LNCAP (cell line): ENCODE results near the gene CACNA1C.

Experiments used
- TF ChIP-seq, protein P1 (sequence below): fragments of 450-650 bp; IDR thresholded peaks from 2 replicates; pipeline ENCODE4 v1.5.1; 2017; ENCODE audit warnings: mild to moderate bottlenecking

CACNA1C gene

DNA sequence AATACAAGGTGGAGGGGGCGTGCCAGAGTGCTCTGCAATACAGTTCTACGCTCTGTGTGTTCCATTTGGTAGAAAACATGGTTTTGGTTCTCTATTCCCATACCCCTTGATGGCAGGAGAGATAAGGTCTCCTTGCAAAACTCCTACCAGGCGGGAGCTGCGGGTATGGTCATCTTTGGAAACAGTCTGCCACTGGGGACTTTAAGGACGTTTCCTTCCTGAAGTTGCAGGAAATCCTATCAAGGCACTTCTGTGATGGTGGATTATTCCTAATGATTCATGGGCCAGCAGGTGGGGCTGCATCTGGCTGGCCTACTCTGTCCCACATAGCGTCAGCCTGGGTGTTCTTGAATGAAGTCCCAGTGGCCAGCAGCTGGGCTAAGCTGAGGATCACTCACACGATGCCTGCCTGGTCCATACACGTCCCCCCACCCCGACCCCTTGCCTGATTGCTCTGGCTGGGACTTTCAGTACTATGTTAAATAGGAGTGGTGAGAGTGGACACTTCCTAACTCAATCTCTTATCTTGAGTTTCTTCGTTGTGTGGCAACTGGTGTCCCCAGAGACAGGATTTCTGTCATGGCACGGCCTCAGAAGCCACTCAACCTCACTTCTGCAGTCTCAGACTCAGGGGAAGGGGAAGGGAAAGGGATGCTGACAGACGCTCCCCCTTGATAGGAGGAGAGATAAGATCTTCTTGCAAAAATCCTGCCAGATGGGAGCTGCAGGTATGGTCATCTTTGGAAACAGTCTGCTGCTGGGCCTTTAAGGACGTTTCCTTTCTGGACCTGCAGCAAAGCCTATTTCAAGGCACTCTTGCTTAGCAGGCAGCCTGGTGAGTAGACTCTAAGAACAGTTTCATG is 680.9 kb downstream of the CACNA1C start:
- TF ChIP-seq, protein P1, sequence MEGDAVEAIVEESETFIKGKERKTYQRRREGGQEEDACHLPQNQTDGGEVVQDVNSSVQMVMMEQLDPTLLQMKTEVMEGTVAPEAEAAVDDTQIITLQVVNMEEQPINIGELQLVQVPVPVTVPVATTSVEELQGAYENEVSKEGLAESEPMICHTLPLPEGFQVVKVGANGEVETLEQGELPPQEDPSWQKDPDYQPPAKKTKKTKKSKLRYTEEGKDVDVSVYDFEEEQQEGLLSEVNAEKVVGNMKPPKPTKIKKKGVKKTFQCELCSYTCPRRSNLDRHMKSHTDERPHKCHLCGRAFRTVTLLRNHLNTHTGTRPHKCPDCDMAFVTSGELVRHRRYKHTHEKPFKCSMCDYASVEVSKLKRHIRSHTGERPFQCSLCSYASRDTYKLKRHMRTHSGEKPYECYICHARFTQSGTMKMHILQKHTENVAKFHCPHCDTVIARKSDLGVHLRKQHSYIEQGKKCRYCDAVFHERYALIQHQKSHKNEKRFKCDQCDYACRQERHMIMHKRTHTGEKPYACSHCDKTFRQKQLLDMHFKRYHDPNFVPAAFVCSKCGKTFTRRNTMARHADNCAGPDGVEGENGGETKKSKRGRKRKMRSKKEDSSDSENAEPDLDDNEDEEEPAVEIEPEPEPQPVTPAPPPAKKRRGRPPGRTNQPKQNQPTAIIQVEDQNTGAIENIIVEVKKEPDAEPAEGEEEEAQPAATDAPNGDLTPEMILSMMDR: no peak

DNA sequence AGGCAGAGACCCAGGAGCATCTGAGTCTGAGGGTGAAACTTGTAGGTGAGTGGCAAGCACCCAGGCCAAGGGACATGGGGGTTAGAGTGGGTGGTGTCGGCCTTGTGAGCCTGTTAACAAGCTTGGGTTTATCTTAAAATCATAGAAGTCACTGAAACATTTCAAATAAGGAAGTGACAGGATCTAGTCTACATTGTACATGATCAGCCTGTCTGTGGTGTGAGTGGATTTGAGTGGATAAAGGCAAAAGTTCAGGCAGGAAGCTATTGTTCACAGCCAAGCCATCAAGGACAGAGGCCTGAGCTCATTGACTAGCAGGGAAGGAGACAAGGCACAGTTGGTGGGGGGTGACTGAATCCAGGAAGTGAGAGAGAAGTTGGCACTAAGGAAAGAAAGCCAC is 682.6 kb downstream of the CACNA1C start:
- TF ChIP-seq, protein P1: no peak

DNA sequence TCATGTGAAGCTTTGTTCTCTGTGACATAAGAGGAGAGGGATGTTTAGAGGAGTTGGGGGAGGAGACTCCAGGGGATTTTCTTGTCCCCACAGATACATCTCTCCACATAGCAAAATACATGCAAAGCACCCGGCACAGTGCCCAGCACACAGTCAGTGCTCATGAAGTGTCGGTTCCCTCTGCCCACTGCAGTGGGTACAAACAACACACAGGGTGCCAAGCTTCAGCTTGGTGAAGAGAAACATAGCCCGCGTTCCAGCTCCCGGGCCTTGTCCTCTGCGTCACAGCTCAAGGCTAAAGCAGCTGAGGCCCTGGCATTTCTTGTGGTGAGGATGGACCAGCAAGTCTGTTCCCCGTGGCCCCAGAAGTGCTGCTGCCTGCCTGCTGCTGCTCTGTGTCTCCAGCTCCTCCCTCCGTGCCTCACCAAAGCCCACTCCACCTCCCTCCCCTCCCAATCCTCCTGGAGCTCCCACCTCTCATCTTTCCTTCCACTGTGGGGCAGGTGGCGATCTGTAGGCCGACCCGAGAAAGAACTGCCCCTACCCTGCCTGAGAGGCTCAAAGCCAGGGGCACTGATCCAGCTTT is 685.0 kb downstream of the CACNA1C start:
- TF ChIP-seq, protein P1: no peak

DNA sequence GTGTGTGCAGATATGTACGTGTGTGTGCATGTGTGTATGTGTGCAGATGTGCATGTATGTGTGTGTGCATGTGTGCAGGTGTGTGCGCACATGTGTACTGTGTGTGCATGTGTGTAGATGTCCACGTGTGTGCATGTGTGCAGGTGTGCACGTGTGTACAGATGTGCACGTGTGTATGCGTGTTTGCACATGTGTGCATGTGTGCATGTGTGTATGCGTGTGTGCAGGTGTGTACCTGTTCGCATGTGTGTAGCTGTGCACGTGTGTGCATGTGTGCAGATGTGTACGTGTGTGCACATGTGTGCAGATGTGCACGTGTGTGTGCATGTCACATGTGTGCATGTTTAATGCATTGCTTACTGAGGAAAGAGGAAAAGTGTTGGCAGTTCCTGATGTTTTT is 686.3 kb downstream of the CACNA1C start:
- TF ChIP-seq, protein P1: no peak

DNA sequence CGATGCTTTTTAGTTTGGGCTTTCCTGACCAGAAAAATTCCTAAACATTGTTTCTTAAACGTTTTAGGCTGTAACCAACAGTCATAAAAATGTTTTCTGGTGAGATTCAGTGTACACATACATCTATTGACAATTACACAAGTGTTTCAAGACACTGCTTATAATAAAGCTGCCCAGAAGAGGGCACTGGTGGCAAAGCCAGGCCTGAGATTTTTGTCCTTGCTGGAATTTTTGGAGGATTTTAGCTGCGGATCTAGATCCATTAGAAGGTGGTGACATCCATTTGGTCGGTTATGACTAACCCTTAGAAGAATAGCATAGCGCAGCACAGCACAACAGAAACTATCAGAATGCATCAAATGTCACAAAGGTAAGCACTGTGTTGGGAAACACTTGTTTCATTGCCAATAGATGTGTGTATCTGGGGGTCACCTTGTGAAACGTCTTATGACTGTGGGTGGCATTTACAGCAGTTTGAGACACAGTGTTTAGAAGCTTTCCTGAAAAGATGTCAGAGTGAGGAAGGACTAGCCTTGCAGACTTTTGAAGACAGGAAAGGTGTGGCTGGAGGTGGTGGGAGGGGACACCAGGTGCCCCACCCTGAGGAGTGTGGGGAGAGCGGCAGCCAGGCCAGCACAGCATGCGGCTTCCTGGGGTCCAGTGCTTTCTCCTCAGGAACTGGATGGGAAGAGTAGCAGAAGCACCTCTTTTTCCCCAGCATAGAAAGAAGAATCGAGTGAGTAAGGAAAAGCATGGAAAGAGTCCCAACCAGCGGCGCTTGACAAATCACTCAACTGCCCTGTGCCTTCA is 687.2 kb downstream of the CACNA1C start:
- TF ChIP-seq, protein P1: peak; percentile 87

DNA sequence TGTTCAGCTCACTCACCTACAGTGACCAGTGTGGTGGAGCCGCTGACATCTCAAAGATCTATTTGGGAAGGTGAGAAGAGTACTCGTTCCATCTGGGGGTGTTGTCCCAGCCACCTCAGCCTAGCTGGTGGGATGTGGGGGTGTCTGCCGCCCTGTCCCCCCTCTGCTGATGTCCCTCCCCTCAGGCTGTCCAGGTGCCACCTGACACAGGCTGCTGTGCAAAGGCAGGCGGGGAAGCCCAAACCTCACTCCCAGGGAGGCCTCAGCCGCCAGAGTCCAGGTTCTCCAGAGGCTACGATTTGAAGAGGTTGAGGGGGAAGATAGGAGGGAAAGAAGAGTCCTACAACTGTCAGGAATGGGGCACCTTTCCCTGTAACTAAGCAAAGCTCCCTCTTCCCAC is 690.7 kb downstream of the CACNA1C start:
- TF ChIP-seq, protein P1: no peak

DNA sequence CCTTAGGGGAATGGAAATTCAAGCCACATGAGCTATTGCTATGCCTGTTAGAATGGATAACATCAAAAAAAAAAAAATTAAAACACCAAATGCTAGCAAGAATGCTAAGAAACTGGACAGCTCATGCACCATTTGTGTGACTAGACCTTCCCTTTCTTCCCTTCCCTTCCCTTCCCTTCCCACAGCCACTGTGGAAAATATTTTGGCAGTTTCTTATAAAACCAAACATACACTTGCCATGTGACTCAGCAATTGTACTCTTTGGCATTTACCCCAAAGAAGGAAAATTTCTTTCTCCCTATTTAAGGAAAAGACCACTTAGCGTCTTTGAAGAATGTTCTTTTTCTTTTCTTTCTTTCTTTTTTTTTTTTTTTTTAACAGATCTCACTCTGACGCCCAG is 692.9 kb downstream of the CACNA1C start:
- TF ChIP-seq, protein P1: no peak
